Stimulated activated CD8-positive, alpha-beta memory T cell treated with anti-CD3 and anti-CD28 coated beads, Interleukin-7, amount 100 ng/mL, for 24 hours (primary cell): Measurements from ENCODE around the gene OR2G6.
"Not testable (repeated sequence)": the region's sequence is repeated elsewhere in the genome, so short reads cannot be mapped to it uniquely, and the experiment has no call there.

Experiments used
- DNase-seq: peaks from one replicate; pipeline ENCODE4 v3.0.0-alpha.2; 2020; ENCODE audit warnings: low read depth

The OR2G6 gene

GRCh38 chr1:248574657-248575056, 66.8 kb downstream of the OR2G6 start, which contains the start of gene OR2T34:
OR2T34 (minus strand) TSS chr1:248574757; CDS start chr1:248574757, 0 bp downstream.
- DNase-seq: not testable (repeated sequence)

- no peak for DNase-seq
These were observed 68.5 kb downstream of the OR2G6 start for GRCh38 chr1:248576260-248576980.
